CD4-positive, alpha-beta T cell treated with Interleukin-6 for 4 hours (primary cell): ENCODE data around the gene ZFAND5.

Experiments
- DNase-seq: peaks from one replicate; pipeline ENCODE4 v3.0.0-alpha.2; 2020; ENCODE audit warnings: mixed read lengths

ZFAND5 gene

DNA sequence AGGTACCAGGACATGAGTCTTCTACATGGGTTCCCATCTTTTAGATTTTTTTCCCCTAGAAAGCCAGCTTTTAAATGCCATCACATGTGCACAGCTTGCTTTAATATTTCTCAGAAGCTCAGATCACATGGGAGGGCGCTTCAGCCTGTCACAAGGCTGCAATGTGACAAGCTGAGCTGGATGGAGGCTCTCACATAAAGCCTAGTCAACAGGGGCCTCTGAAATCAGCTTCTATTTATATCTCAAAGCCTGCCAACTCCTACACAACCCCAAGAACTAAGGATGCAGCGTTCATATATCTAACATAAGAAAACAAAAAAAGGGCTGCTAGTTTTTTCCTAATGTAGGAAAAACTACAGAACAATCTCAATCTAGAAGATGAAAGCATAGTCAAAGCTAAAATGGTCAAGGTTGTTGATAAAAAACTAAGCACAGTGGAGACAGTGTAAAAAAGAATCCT, 2.3 kb downstream of the ZFAND5 start:
- peak; percentile 52 for DNase-seq

DNA sequence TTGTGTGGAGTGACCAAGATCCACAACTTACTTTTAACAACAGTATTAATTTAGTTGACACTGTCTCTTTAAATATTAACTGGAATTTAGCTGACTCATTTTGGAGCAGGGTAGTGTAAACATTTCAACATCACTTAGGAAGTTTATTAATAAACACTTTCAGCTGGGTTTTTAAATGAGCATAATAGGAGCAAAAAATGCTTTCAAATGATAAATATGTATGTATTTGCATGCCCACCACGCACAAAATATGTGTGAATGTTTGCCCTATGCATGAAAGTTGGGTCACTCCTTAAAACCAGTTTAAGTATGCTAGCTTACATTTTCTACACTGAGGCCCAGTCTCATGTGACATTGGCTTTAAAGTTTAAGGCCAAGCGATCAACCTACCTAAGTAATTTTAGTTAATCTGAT, 2.9 kb downstream of the ZFAND5 start:
- DNase-seq = no peak

GRCh38 chr9:72361217-72361616, 3.8 kb downstream of the ZFAND5 start:
- no peak for DNase-seq

GRCh38 chr9:72360324-72360723, 4.7 kb downstream of the ZFAND5 start:
- DNase-seq = no peak

DNA sequence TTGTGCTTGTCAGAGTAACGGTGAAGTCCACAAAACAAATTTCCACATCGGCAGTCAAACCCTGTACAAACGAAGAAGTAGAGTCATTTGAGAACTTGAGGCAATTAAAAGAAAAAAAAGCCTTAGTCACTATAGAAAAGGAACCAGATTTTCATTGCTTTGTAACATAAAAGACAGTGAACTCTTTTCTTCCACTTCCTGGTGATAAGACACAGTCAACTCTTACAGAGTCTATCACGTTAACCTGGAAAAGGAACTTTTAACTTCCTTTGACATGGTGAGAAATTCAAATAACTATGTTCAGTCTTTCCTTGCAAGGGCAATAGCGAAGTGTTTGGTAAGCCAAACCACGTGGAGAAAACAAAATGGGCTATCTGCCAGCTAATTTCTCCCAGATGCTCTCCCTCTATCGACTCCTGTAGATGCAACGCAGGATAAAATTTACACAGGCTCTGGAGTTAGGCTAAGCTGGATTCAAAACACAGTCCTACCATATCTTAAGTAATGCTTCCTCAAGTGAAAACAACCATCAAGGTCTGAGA, 8.9 kb downstream of the ZFAND5 start:
- DNase-seq = no peak

- no peak for DNase-seq
These were observed 9.9 kb downstream of the ZFAND5 start for GRCh38 chr9:72355153-72355552.

- DNase-seq = no peak
These were observed 10.3 kb downstream of the ZFAND5 start for GRCh38 chr9:72354704-72355103.

DNA sequence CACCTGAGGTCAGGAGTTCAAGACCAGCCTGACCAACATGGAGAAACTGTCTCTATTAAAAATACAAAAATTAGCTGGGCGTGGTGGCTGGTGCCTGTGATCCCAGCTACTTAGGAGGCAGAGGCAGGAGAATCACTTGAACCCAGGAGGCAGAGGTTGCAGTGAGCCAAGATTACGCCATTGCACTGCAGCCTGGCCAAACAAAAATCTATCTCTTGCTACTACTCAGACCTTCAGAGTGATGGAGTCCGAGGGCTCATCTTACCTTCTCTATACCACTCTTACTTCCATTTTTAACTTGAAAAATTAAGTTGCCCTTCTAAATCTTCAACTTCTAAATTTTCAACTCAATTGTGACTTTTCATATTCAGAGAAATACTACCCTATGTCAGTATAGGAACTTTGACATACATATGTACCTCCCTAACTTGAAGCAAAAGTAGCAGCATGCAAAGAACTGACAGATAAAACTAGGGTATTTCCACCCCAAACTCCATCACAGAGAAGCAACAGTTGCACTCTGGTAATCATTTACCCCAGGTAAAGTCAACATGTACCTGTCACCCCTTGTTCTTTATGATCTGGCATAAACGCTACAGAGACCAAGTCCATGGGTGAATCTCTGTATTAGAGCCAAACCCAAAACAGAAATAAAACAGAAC, 11.4 kb downstream of the ZFAND5 start:
- no peak for DNase-seq

GRCh38 chr9:72352911-72353388, 12.1 kb downstream of the ZFAND5 start:
- DNase-seq = no peak

DNA sequence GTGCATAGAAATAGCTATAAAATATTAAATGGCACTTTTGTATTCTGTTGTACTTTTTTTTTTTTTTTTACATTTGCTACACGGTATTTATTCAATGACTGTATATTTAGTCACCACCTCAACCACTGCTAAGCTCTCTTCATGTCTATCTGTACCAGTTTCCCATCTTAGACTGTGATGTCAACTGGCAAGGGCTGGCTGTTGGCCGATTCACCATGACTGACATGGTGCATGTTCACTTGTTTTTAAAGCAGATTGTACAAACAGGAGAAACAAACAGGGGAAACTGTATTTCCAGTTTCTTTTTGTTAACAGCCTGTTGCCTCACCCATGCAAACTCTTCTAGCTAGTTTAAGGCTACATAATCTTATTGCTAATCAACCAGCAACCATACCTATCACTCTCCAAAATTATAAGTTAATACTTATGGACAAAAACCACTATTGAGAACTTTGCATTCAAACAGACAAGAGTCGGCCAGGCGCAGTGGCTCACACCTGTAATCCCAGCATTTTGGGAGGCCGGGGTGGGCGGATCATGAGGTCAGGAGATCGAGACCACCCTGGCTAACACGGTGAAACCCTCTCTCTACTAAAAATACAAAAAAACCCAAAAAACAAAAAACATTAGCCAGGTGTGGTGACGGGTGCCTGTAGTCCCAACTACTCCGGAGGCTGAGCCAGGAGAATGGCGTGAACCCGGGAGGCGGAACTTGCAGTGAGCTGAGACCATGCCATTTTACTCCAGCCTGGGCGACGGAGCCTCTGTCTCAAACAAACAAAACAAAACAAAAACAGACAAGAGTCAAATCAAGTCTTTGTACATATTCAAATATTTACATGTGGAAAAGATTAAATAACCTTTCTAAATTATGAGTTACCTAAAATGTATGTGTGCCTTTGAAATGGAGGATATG, 13.2 kb downstream of the ZFAND5 start:
- no peak for DNase-seq

- no peak for DNase-seq
These were observed 15.1 kb downstream of the ZFAND5 start for GRCh38 chr9:72349911-72350310.

DNA sequence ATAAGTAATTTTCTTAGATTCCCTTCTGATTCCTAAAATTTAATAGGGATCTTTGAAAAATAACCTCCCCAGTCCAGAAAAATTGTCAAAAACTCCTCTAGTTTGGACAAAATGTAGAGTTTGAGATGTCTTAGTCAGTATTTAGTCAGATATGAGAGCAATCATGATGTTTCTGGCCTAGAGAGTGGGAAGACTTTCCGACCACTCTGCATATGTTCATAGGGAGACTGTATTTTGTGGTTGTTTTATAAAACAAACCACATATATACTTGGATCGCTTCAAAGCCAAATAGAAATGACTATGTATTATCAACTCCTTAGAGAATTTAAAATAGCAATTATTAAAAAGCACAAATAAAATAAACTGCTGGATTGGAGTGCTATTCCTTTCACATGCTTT, 15.8 kb downstream of the ZFAND5 start:
- DNase-seq = no peak

DNA sequence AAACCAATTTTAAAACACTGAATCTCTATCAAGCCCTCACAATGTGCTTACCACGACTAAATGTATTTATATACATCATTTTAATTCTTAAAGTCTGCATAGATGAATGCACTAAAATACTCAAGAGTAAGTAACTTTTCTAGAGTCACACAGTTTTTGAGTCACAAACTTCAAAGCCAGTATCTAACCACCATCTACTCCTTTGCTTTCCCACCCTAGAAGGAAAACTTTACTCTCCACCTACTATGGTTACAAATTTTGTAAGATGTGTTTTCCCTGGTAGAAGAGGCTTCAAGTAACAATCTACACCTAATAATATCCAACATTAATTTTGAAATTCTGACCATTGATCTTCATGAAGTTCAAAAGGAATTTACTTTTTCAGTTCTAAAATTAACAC, 18.7 kb downstream of the ZFAND5 start:
- no peak for DNase-seq

DNA sequence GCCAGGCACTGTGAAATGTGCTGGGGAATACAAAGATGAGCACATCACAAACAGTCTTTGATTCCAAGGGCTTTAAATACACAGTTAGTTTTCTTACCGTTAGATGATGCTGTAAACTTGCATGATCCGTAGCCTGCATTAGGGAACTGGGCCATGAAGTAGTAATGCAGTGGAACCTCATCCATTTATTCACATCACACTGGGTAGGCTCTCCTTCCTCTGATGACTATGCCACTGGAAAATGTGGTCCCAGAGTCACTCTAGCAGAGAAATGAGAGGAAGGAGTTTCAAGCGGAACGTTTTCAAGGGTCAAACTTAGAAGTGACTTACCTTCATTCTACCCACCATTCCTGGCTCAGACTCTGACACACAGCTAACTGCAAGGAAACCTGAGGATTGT, 26.4 kb downstream of the ZFAND5 start:
- no peak for DNase-seq

- DNase-seq = no peak
These were observed 27.7 kb downstream of the ZFAND5 start for GRCh38 chr9:72337286-72337685.

DNA sequence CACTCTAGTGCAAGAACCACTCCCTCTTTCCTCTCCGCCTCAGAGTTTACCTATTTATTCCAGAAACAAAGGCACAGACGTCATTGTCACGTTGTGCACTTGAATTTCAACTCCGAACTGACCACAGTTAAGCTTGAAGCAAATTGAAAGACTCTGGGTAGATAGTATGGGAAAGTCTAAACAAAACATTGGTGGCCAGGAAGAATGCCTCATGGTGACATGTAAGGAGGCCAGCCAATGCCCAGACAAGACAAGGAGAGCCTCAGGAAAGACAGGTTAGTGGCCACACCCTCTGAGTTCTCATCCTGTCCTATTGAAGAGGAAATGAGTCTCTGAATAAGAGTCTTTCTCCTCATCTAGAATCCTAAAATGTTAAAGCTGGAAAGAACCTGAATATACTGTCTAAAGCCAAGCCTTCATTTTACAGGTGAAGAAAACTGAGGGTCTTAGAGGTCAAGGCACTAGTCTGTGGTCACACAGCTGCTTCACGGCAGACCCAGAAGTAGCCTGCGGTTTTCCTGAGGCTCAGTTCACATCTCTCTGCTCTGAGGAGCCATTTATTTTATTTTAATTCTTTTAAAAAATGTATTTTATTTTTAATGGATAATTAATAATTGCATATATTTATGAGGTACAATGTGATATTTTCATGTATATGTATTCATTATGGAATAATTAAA, 30.2 kb downstream of the ZFAND5 start:
- no peak for DNase-seq

DNA sequence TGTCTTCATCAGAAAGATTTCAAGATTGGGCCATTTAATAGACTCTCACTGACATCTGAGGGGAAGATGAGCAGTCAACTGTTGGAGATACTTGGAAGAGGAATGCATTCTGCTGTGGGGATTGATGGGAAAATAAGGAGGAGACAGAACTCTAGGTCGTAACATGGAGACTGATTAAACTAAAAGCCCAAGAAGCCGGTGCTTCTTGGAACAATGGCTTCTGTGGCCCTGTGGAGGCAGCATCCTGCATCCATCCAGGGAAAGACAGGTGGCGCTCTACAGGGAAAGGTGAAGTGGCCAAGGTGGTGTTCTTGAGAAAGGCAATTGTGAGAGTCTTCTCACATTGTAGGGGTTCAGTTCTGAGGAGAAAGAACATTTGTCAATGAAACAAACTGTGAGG, 31.3 kb downstream of the ZFAND5 start:
- DNase-seq = peak; percentile 8

DNA sequence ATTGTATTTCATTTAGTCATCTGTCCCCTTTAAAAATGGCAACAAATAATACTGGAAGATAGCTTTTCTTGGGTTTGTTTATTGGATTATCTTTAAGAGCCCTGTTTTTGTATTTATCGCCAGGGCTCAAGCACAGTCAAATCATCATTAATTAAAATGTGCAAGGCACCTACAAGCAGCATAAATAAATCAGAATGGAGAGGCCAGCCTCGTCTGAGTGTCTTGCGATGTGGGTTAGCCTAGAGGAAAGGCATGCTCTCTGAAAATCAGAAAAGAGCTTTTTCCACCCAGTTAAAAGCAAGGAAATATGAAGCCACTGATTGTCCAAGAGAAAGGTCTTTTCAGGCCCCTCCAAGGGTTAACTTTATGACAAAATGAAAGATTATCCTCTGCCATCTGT, 31.8 kb downstream of the ZFAND5 start:
- DNase-seq = no peak

- no peak for DNase-seq
These were observed 32.7 kb downstream of the ZFAND5 start for GRCh38 chr9:72332351-72332750.

GRCh38 chr9:72327631-72328030, 37.4 kb downstream of the ZFAND5 start:
- DNase-seq = no peak

- no peak for DNase-seq
These were observed 38.4 kb downstream of the ZFAND5 start for GRCh38 chr9:72326641-72327040.

DNA sequence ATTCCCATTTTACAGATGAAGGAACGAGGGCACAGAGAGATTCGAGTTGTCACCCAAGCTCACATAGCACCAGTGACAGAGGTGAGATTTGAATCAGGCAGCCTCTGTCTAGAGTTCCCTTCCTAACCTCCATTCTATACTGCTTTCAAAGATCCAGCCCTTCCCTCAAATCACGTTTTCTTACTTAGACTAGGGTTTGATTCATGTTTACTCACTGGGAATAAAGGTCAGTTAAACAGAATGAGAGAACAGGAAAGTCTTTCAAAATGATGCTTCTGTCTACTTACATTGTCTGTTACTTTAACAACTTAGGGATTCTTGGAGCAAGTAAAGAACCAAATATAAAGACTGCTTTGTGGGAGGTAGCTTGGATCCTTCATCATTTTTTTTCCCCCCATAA, 40.0 kb downstream of the ZFAND5 start:
- DNase-seq = no peak

DNA sequence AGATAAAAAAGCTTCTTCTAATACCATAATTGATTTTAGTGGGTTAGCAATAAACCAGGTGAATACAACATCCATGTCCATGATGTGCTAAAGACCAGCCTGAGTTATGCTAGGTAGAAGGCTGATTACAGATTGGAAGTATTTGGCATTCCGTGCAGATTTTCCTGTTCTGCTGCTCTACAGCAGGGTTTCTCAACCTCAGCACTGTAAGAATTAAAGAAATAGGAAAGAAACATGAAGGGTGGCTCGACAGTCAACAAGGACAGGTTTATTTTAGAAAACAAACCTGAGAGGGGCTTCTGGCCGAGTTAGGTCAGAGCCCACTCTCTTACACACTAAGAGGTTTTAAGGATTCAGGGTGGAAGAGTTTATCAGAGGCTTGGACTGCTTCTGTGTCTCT, 42.3 kb downstream of the ZFAND5 start:
- DNase-seq = no peak
